HEK293T (cell line): ENCODE data around the gene SLC25A14.
A peak's percentile ranks its signal among the peaks of the same experiment; 100 is the strongest.

Experiments used
- CTCF ChIA-PET: fragments of 350-600 bp; formaldehyde crosslinking; extraction: SDS; loops from one replicate; lab custom pipeline; 2021; ENCODE audit warnings: antibody characterized with exemption, inconsistent platforms; lab: Yijun Ruan, JAX
- POLR2A ChIA-PET: fragments of 350-600 bp; formaldehyde crosslinking; extraction: SDS; loops from one replicate; lab custom pipeline; 2020; ENCODE audit warnings: antibody characterized with exemption, inconsistent platforms; lab: Yijun Ruan, JAX
- DNase-seq: peaks from one replicate; pipeline ENCODE4 v3.0.0; 2012; ENCODE audit warnings: mixed read lengths; ENCODE audit errors: extremely low spot score
- ARNT ChIP-seq: fragments of 450-650 bp; IDR thresholded peaks from 2 replicates; pipeline ENCODE4 v1.6.1; 2017; ENCODE audit warnings: mild to moderate bottlenecking
- BHLHE40 ChIP-seq: fragments of 450-650 bp; IDR thresholded peaks from 2 replicates; pipeline ENCODE4 v1.6.1; 2016; ENCODE audit warnings: mild to moderate bottlenecking, moderate library complexity, borderline replicate concordance
- CTBP1 ChIP-seq: fragments of 450-650 bp; IDR thresholded peaks from 2 replicates; pipeline ENCODE4 v1.6.1; 2016; ENCODE audit warnings: borderline replicate concordance
- ELF4 ChIP-seq: fragments of 450-650 bp; IDR thresholded peaks from 2 replicates; pipeline ENCODE4 v1.6.1; 2017; ENCODE audit warnings: antibody characterized with exemption
- FOXA1 ChIP-seq: fragments of 450-650 bp; IDR thresholded peaks from 2 replicates; pipeline ENCODE4 v1.6.1; 2016; ENCODE audit warnings: mild to moderate bottlenecking
- FOXK2 ChIP-seq: fragments of 450-650 bp; IDR thresholded peaks from 2 replicates; pipeline ENCODE4 v1.6.1; 2016; ENCODE audit warnings: mild to moderate bottlenecking
- FOXM1 ChIP-seq: fragments of 450-650 bp; IDR thresholded peaks from 2 replicates; pipeline ENCODE4 v1.6.1; 2017; ENCODE audit warnings: mild to moderate bottlenecking, borderline replicate concordance
- HDGF ChIP-seq: fragments of 450-650 bp; IDR thresholded peaks from 2 replicates; pipeline ENCODE4 v1.6.1; 2017; ENCODE audit warnings: antibody characterized with exemption, borderline replicate concordance
- L3MBTL2 ChIP-seq: fragments of 450-650 bp; conservative IDR thresholded peaks from 2 replicates; pipeline ENCODE4 v1.6.1; 2016; ENCODE audit warnings: mild to moderate bottlenecking
- LEF1 ChIP-seq: fragments of 450-650 bp; IDR thresholded peaks from 2 replicates; pipeline ENCODE4 v1.6.1; 2017; ENCODE audit warnings: mild to moderate bottlenecking, borderline replicate concordance
- NFRKB ChIP-seq: fragments of 450-650 bp; IDR thresholded peaks from 2 replicates; pipeline ENCODE4 v1.6.1; 2016; ENCODE audit warnings: mild to moderate bottlenecking, moderate library complexity
- PKNOX1 ChIP-seq: fragments of 450-650 bp; IDR thresholded peaks from 2 replicates; pipeline ENCODE4 v1.6.1; 2016
- SP1 ChIP-seq: fragments of 450-650 bp; IDR thresholded peaks from 2 replicates; pipeline ENCODE4 v1.6.1; 2017
- SUZ12 ChIP-seq: fragments of 450-650 bp; IDR thresholded peaks from 2 replicates; pipeline ENCODE4 v1.6.1; 2016; ENCODE audit warnings: mild to moderate bottlenecking
- TARDBP ChIP-seq: fragments of 450-650 bp; IDR thresholded peaks from 2 replicates; pipeline ENCODE4 v1.6.1; 2016
- ZNF384 ChIP-seq: fragments of 450-650 bp; IDR thresholded peaks from 2 replicates; pipeline ENCODE4 v1.6.1; 2016

The SLC25A14 gene

DNA sequence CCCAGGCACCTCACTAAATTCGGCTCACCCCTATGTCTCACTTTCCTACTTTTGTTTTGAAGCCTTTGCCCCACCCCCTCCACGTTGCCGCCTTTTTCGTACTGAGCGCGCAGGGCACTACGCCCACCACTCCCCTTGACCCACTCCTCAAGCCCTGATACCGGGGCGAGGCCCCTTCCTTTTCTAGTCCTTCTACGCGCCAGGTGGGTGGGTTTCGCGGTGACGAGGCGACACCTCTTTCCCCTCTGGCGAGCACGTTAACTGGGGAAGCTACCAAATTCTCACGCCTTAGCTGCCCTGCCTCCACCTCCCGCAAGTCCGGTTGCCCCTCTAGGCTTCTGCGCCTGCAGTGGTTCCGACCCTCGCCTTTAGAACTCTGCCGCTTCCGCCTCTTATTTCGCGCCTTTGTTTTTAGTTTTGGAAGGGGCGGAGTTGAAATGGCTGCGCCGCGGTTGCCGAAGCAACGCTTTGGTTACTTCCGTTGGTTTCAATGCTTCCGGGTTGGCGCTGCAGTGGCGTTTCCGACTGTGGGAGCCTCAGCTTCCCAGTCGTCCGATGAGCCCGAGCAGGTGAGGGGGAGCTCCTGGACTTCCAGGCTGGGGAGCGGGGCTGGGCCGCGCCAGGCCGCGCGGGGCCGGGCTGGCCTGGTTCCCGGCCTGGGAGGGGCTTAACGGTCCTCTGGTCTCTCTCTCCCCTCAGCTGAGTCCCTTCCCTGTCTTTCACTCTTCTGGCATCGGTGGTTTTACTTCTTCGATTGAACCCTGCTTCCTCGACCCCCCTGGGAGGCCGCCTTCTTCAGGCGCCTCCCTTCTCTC is at the start of gene SLC25A14:
Gene SLC25A14 (plus strand): TSS at position 512 of the 815 bp plus-strand sequence. CDS start 360 bp downstream, outside the sequence.
- POLR2A ChIA-PET = interaction anchor here (0.8 to 1.1 kb wide), 2 partner anchors 10 to 71 kb away, joined by 3 to 4 read pairs; partner anchors contain the start of gene ZNF280C
- CTCF ChIA-PET = interaction anchor here (0.6 kb wide), 1 partner anchor 1228 kb away, joined by 3 read pairs; no protein-coding TSS in a partner anchor
- peak; percentile 82 for DNase-seq
- peak; percentile 89 for TF ChIP-seq ELF4
- TF ChIP-seq PKNOX1 = no peak
- TF ChIP-seq L3MBTL2 = peak; percentile 96
- no peak for TF ChIP-seq BHLHE40
- TF ChIP-seq TARDBP = no peak

DNA sequence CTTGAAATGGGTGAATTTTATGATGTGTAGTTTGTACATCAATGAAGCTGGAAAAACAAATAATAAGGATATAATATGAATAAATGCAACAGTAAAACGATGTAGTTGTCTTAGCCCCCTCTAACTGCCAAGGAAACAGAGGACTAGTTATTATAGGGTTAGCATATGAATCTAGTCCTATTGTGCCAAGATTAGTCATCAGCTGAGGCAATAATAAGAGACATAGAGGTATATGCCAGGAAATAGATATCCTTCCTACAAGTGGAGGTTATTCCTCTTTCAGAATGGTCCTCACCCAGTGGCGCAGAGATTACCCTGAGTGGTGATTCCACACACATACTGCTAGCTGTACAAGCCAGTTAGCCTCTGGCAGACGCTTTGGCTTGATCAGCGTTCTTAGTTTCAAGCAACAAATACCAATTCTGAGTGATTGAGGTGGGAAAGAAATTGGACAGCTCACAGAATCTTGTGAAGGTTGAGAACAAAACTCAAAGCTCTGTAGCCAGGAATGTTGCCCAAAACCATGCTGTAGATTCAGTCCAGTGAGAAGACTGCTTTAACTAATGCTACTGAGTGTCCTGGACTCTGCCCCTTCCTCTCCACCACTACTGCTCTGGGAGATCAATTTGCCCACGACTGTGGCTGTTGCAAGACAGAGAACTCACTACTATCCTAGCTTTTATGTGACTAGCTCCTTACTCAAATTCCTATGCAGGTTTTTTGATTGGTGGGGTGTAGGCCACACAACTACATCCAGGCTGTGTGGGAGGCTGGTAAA is 44.0 kb upstream of the SLC25A14 start:
- POLR2A ChIA-PET = no interaction called here
- no peak for TF ChIP-seq NFRKB
- TF ChIP-seq PKNOX1 = no peak
- no peak for TF ChIP-seq ZNF384
- TF ChIP-seq FOXK2 = no peak
- TF ChIP-seq BHLHE40 = no peak
- no peak for TF ChIP-seq LEF1
- no peak for TF ChIP-seq SP1
- no peak for TF ChIP-seq SUZ12
- TF ChIP-seq ARNT = no peak
- TF ChIP-seq FOXM1 = no peak
- no peak for TF ChIP-seq ELF4
- no peak for TF ChIP-seq HDGF
- no peak for TF ChIP-seq FOXA1
- no peak for TF ChIP-seq TARDBP
- no peak for TF ChIP-seq CTBP1
- CTCF ChIA-PET = no interaction called here
- no peak for DNase-seq

DNA sequence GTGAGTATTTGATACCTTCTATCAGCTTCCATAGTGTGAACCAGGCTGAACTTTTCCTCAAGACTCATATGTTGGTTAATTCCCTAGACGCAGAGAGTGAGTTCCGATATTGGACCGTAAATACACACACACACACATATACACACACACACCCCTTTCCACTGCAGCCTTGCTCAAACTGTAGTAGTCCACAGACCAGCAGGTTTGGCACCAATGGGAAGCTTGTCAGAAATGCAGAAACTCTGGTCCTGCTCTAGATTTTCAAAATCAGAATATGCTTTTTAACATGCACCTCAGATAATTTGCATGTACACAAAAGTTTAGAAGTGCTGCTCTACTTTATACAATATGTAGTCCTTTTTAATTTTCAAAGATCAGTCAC is 43.4 kb upstream of the SLC25A14 start:
- ChIA-PET POLR2A (no interaction called here), CTCF (no interaction called here)
- DNase-seq = no peak
- no peak for TF ChIP-seq FOXA1
- no peak for TF ChIP-seq LEF1
- TF ChIP-seq FOXM1 = no peak
- TF ChIP-seq SUZ12 = no peak
- no peak for TF ChIP-seq ELF4
- TF ChIP-seq TARDBP = no peak
- TF ChIP-seq PKNOX1 = no peak
- no peak for TF ChIP-seq L3MBTL2
- TF ChIP-seq BHLHE40 = no peak
- no peak for TF ChIP-seq FOXK2
- no peak for TF ChIP-seq NFRKB
- no peak for TF ChIP-seq CTBP1
- no peak for TF ChIP-seq ARNT
- no peak for TF ChIP-seq ZNF384
- TF ChIP-seq HDGF = no peak
- no peak for TF ChIP-seq SP1

- DNase-seq = no peak
- POLR2A ChIA-PET = no interaction called here
- CTCF ChIA-PET = no interaction called here
- TF ChIP-seq NFRKB (no peak), ZNF384 (no peak), CTBP1 (no peak), FOXM1 (no peak), ARNT (no peak), FOXK2 (no peak), SUZ12 (no peak)
Measured at GRCh38 chrX:130296743-130297142, 43.0 kb upstream of the SLC25A14 start.

GRCh38 chrX:130299279-130300009 is 40.3 kb upstream of the SLC25A14 start:
- no peak for TF ChIP-seq ARNT
- TF ChIP-seq SP1 = no peak
- no peak for TF ChIP-seq FOXK2
- no peak for TF ChIP-seq HDGF
- TF ChIP-seq SUZ12 = no peak
- no peak for DNase-seq
- ChIA-PET CTCF (no interaction called here), POLR2A (no interaction called here)

- CTCF ChIA-PET = no interaction called here
- TF ChIP-seq FOXA1 (no peak), BHLHE40 (no peak), ELF4 (no peak), ZNF384 (no peak), SP1 (no peak)
- DNase-seq = no peak
- POLR2A ChIA-PET = no interaction called here
Measured at GRCh38 chrX:130300010-130300282, 39.8 kb upstream of the SLC25A14 start.
